WTC11 (cell line): ENCODE measurements around the gene TXNDC15. TPM values are rescaled to one million over a fixed set of nuclear protein-coding genes. Genes with fewer than 3 reads are reported as not detected.

ENCODE experiments used
- ATAC-seq: fragments of 200-7000 bp; cut with Tn5 transposase; 2 replicates; pipeline ENCODE4 v1.10.0; 2021; ENCODE audit warnings: mild to moderate bottlenecking, moderate library complexity
- CTCF ChIA-PET: fragments of 300-600 bp; sonication (Branson Sonifier 250); formaldehyde crosslinking; loops from one replicate; lab custom pipeline; 2021; ENCODE audit warnings: antibody characterized with exemption; lab: Charles Lee
- POLR2A ChIA-PET: fragments of 350-600 bp; sonication (Branson Sonifier 250); formaldehyde crosslinking; loops from one replicate; lab custom pipeline; 2021; ENCODE audit warnings: antibody characterized with exemption; lab: Charles Lee
- DNase-seq: peaks from one replicate; pipeline ENCODE4 v3.0.0; 2021; ENCODE audit warnings: low spot score
- H3K27ac Mint-ChIP-seq: 2 replicates; pipeline ENCODE4 v1.8.0; 2021; ENCODE audit warnings: mixed read lengths
- H3K27me3 Mint-ChIP-seq: 2 replicates; pipeline ENCODE4 v1.8.0; 2021; ENCODE audit warnings: low read depth, mild to moderate bottlenecking, moderate library complexity, mixed read lengths
- H3K36me3 Mint-ChIP-seq: 2 replicates; pipeline ENCODE4 v1.8.0; 2021; ENCODE audit warnings: mixed read lengths
- H3K4me1 Mint-ChIP-seq: 2 replicates; pipeline ENCODE4 v1.8.0; 2022; ENCODE audit warnings: mixed read lengths
- H3K4me3 Mint-ChIP-seq: 2 replicates; pipeline ENCODE4 v1.8.0; 2021; ENCODE audit warnings: mild to moderate bottlenecking, moderate library complexity, mixed read lengths
- H3K9me3 Mint-ChIP-seq: 2 replicates; pipeline ENCODE4 v1.8.0; 2021; ENCODE audit warnings: mixed read lengths
- ELF4 ChIP-seq: sonication (generic); formaldehyde crosslinking; IDR thresholded peaks from 2 replicates; pipeline ENCODE4 v1.8.1; 2022; ENCODE audit warnings: low read depth, mild to moderate bottlenecking, moderate library complexity, missing genetic modification reagents
- ESRRA ChIP-seq: sonication (generic); formaldehyde crosslinking; IDR thresholded peaks from 2 replicates; pipeline ENCODE4 v1.8.1; 2022; ENCODE audit warnings: mild to moderate bottlenecking, missing genetic modification reagents, borderline replicate concordance
- FOXJ3 ChIP-seq: sonication (generic); formaldehyde crosslinking; IDR thresholded peaks from 2 replicates; pipeline ENCODE4 v1.9.0; 2021; ENCODE audit warnings: missing genetic modification reagents, mild to moderate bottlenecking, borderline replicate concordance
- FOXK1 ChIP-seq: sonication (generic); formaldehyde crosslinking; IDR thresholded peaks from 2 replicates; pipeline ENCODE4 v1.8.0; 2022; ENCODE audit warnings: mild to moderate bottlenecking, moderate library complexity, missing genetic modification reagents
- GRHL2 ChIP-seq: fragments of 250-450 bp; sonication (Bioruptor Pico); IDR thresholded peaks from 2 replicates; pipeline ENCODE4 v1.8.0; 2022; ENCODE audit warnings: mild to moderate bottlenecking, moderate library complexity; ENCODE audit not compliant: insufficient replicate concordance, severe bottlenecking
- JAZF1 ChIP-seq: fragments of 250-450 bp; sonication (Bioruptor Pico); IDR thresholded peaks from 2 replicates; pipeline ENCODE4 v1.9.0; 2021; ENCODE audit warnings: moderate library complexity, mild to moderate bottlenecking, inconsistent platforms
- MXD4 ChIP-seq: fragments of 250-450 bp; sonication (Bioruptor Pico); IDR thresholded peaks from 2 replicates; pipeline ENCODE4 v1.8.0; 2021; ENCODE audit warnings: mild to moderate bottlenecking, moderate library complexity, borderline replicate concordance
- NFE2L1 ChIP-seq: sonication (generic); formaldehyde crosslinking; IDR thresholded peaks from 2 replicates; pipeline ENCODE4 v1.8.1; 2023; ENCODE audit warnings: missing genetic modification reagents
- NR1H2 ChIP-seq: sonication (generic); formaldehyde crosslinking; IDR thresholded peaks from 2 replicates; pipeline ENCODE4 v1.9.0; 2021; ENCODE audit warnings: mild to moderate bottlenecking, moderate library complexity, missing genetic modification reagents
- NR2C2 ChIP-seq: sonication (generic); formaldehyde crosslinking; IDR thresholded peaks from 2 replicates; pipeline ENCODE4 v1.8.0; 2022; ENCODE audit warnings: mild to moderate bottlenecking, missing genetic modification reagents
- OVOL2 ChIP-seq: fragments of 250-450 bp; sonication (Bioruptor Pico); IDR thresholded peaks from 2 replicates; pipeline ENCODE4 v1.9.0; 2021; ENCODE audit warnings: mild to moderate bottlenecking, borderline replicate concordance
- SMAD4 ChIP-seq: sonication (generic); formaldehyde crosslinking; IDR thresholded peaks from 2 replicates; pipeline ENCODE4 v1.8.0; 2022; ENCODE audit warnings: mild to moderate bottlenecking, missing genetic modification reagents
- ZBTB21 ChIP-seq: sonication (generic); formaldehyde crosslinking; IDR thresholded peaks from 2 replicates; pipeline ENCODE4 v1.8.1; 2023; ENCODE audit warnings: mild to moderate bottlenecking, missing genetic modification reagents, borderline replicate concordance
- ZNF138 ChIP-seq: sonication (generic); formaldehyde crosslinking; conservative IDR thresholded peaks from 2 replicates; pipeline ENCODE4 v1.8.1; 2022; ENCODE audit warnings: mild to moderate bottlenecking, moderate library complexity, missing genetic modification reagents
- ZNF396 ChIP-seq: fragments of 250-450 bp; sonication (Bioruptor Pico); IDR thresholded peaks from 2 replicates; pipeline ENCODE4 v1.8.0; 2021; ENCODE audit warnings: mild to moderate bottlenecking, moderate library complexity, borderline replicate concordance
- ZNF423 ChIP-seq: fragments of 250-450 bp; sonication (Bioruptor Pico); IDR thresholded peaks from 2 replicates; pipeline ENCODE4 v2.1.2; 2022; ENCODE audit warnings: mild to moderate bottlenecking, moderate library complexity
- total RNA-seq: library from RNA; stranded (reverse); gene quantifications from 3 replicates; pipeline ENCODE4 v1.2.3, GENCODE V29; 2021
- TF ChIP-seq, protein P1 (sequence below): sonication (generic); formaldehyde crosslinking; conservative IDR thresholded peaks from 2 replicates; pipeline ENCODE4 v1.8.1; 2023; ENCODE audit warnings: mild to moderate bottlenecking, low read depth, missing genetic modification reagents, moderate library complexity
- TF ChIP-seq, protein P2 (sequence below): sonication (generic); formaldehyde crosslinking; IDR thresholded peaks from 2 replicates; pipeline ENCODE4 v1.8.0; 2022; ENCODE audit warnings: mild to moderate bottlenecking, missing genetic modification reagents
- TF ChIP-seq, protein P3 (sequence below): sonication (generic); formaldehyde crosslinking; IDR thresholded peaks from 2 replicates; pipeline ENCODE4 v1.8.1; 2023; ENCODE audit warnings: mild to moderate bottlenecking, moderate library complexity, missing genetic modification reagents
- TF ChIP-seq, protein P4 (sequence below): sonication (generic); formaldehyde crosslinking; IDR thresholded peaks from 2 replicates; pipeline ENCODE4 v1.8.0; 2022; ENCODE audit warnings: mild to moderate bottlenecking, missing genetic modification reagents
- TF ChIP-seq, protein P5 (sequence below): sonication (generic); formaldehyde crosslinking; IDR thresholded peaks from 2 replicates; pipeline ENCODE4 v1.8.1; 2022; ENCODE audit warnings: low read depth, missing genetic modification reagents, borderline replicate concordance
- TF ChIP-seq, protein P6 (sequence below): sonication (generic); formaldehyde crosslinking; IDR thresholded peaks from 2 replicates; pipeline ENCODE4 v1.8.1; 2022; ENCODE audit warnings: missing genetic modification reagents, borderline replicate concordance
- TF ChIP-seq, protein P7 (sequence below): sonication (generic); formaldehyde crosslinking; IDR thresholded peaks from 2 replicates; pipeline ENCODE4 v1.8.0; 2023; ENCODE audit warnings: missing genetic modification reagents

Gene TXNDC15
- total RNA-seq, 1 experiment from 2014 or later: 26.1 TPM

DNA sequence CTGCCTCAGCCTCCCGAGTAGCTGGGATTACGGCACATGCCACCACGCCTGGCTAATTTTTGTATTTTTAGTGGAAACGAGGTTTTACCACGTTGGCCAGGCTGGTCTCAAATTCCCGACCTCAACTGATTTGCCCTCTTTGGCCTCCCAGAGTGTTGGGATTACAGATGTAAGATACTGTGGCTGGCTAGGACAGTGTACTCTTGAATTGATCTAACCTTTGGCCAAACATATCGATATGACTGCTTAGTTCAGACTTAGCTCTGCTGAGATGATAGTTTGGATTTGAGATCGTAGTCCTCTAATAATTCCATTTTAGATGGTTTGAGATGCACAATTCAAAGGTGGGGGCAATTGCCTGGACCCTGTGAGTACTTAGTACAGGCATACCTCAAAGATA, 15.2 kb downstream of the TXNDC15 start (continued):
- no peak for TF ChIP-seq GRHL2 (CRISPR knock-in tag)
- TF ChIP-seq, protein P1, sequence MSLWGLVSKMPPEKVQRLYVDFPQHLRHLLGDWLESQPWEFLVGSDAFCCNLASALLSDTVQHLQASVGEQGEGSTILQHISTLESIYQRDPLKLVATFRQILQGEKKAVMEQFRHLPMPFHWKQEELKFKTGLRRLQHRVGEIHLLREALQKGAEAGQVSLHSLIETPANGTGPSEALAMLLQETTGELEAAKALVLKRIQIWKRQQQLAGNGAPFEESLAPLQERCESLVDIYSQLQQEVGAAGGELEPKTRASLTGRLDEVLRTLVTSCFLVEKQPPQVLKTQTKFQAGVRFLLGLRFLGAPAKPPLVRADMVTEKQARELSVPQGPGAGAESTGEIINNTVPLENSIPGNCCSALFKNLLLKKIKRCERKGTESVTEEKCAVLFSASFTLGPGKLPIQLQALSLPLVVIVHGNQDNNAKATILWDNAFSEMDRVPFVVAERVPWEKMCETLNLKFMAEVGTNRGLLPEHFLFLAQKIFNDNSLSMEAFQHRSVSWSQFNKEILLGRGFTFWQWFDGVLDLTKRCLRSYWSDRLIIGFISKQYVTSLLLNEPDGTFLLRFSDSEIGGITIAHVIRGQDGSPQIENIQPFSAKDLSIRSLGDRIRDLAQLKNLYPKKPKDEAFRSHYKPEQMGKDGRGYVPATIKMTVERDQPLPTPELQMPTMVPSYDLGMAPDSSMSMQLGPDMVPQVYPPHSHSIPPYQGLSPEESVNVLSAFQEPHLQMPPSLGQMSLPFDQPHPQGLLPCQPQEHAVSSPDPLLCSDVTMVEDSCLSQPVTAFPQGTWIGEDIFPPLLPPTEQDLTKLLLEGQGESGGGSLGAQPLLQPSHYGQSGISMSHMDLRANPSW (CRISPR knock-in tag): no peak
- TF ChIP-seq, all 79 proteins: peak for 0

DNA sequence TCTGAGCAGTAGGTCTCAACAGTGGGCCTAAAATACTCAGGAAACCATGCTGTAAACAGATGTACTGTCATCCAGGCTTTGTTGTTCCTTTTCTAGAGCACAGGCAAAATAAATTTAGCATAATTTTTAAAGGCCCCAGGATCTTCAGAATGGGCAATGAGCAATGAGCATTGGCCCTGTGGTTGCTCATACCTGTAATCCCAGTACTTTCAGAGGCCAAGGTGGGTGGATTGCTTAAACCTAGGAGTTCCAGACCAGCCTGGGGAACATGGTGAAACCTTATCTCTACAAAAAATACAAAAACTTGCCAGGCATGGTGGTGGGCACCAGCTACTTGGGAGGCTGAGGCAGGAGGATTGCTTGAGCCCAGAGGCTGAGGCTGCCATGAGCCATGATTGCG, 17.3 kb downstream of the TXNDC15 start:
- H3K4me1 Mint-ChIP-seq: peaks cover 12% of the 10 kb centered on the region
- no peak overlapping the region for H3K27ac Mint-ChIP-seq
- H3K4me3 Mint-ChIP-seq: no peak overlapping the region
- ChIA-PET CTCF (interaction anchor here (1.4 kb wide), 1 partner anchor 13 kb away, joined by 4 read pairs; the partner anchor contains the start of gene PCBD2), POLR2A (no interaction called here)
- peaks cover 4% of the 10 kb centered on the region for H3K36me3 Mint-ChIP-seq
- no peak for DNase-seq
- ATAC-seq: no peak
- no peaks in the 10 kb centered on the region for H3K9me3 Mint-ChIP-seq
- TF ChIP-seq FOXK1 (no peak), SMAD4 (CRISPR knock-in tag) (no peak), JAZF1 (CRISPR knock-in tag) (no peak), ESRRA (CRISPR knock-in tag) (no peak), ZNF396 (CRISPR knock-in tag) (no peak), NR1H2 (no peak), ELF4 (CRISPR knock-in tag) (no peak)
- TF ChIP-seq, protein P2, sequence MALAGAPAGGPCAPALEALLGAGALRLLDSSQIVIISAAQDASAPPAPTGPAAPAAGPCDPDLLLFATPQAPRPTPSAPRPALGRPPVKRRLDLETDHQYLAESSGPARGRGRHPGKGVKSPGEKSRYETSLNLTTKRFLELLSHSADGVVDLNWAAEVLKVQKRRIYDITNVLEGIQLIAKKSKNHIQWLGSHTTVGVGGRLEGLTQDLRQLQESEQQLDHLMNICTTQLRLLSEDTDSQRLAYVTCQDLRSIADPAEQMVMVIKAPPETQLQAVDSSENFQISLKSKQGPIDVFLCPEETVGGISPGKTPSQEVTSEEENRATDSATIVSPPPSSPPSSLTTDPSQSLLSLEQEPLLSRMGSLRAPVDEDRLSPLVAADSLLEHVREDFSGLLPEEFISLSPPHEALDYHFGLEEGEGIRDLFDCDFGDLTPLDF (CRISPR knock-in tag): no peak
- TF ChIP-seq, protein P3, sequence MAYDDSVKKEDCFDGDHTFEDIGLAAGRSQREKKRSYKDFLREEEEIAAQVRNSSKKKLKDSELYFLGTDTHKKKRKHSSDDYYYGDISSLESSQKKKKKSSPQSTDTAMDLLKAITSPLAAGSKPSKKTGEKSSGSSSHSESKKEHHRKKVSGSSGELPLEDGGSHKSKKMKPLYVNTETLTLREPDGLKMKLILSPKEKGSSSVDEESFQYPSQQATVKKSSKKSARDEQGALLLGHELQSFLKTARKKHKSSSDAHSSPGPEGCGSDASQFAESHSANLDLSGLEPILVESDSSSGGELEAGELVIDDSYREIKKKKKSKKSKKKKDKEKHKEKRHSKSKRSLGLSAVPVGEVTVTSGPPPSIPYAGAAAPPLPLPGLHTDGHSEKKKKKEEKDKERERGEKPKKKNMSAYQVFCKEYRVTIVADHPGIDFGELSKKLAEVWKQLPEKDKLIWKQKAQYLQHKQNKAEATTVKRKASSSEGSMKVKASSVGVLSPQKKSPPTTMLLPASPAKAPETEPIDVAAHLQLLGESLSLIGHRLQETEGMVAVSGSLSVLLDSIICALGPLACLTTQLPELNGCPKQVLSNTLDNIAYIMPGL (CRISPR knock-in tag): no peak
- TF ChIP-seq, protein P4, sequence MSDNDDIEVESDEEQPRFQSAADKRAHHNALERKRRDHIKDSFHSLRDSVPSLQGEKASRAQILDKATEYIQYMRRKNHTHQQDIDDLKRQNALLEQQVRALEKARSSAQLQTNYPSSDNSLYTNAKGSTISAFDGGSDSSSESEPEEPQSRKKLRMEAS: no peak
- no peaks in the 10 kb centered on the region for H3K27me3 Mint-ChIP-seq

DNA sequence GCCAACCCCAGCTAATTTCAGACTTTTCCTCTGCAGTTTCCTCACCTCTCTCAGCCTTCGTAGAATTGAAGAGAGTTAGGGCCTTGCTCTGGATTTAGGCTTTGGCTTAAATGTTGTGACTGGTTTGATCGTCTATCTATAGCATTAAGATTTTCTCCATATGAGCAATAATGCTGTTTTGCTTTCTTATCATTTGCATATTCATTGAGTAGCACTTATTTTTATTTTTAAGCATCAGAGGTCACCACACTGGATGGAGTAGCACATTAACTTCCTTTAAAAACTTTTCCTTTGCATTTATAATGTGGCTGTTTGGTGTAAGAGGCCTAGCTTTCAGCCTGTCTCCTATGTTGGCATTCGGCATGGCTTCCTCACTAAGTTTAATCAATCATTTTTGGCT, 18.1 kb downstream of the TXNDC15 start:
- no peak for ATAC-seq
- CTCF ChIA-PET: interaction anchor here (1.4 kb wide), 1 partner anchor 13 kb away, joined by 4 read pairs; the partner anchor contains the start of gene PCBD2
- POLR2A ChIA-PET: no interaction called here
- TF ChIP-seq NFE2L1 (no peak), MXD4 (CRISPR knock-in tag) (no peak), ZNF138 (no peak), SMAD4 (CRISPR knock-in tag) (no peak), OVOL2 (CRISPR knock-in tag) (no peak), NR2C2 (no peak), ZNF423 (CRISPR knock-in tag) (no peak), FOXJ3 (CRISPR knock-in tag) (no peak), ZBTB21 (CRISPR knock-in tag) (no peak)
- TF ChIP-seq, protein P5, sequence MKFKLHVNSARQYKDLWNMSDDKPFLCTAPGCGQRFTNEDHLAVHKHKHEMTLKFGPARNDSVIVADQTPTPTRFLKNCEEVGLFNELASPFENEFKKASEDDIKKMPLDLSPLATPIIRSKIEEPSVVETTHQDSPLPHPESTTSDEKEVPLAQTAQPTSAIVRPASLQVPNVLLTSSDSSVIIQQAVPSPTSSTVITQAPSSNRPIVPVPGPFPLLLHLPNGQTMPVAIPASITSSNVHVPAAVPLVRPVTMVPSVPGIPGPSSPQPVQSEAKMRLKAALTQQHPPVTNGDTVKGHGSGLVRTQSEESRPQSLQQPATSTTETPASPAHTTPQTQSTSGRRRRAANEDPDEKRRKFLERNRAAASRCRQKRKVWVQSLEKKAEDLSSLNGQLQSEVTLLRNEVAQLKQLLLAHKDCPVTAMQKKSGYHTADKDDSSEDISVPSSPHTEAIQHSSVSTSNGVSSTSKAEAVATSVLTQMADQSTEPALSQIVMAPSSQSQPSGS: no peak
- TF ChIP-seq, protein P6, sequence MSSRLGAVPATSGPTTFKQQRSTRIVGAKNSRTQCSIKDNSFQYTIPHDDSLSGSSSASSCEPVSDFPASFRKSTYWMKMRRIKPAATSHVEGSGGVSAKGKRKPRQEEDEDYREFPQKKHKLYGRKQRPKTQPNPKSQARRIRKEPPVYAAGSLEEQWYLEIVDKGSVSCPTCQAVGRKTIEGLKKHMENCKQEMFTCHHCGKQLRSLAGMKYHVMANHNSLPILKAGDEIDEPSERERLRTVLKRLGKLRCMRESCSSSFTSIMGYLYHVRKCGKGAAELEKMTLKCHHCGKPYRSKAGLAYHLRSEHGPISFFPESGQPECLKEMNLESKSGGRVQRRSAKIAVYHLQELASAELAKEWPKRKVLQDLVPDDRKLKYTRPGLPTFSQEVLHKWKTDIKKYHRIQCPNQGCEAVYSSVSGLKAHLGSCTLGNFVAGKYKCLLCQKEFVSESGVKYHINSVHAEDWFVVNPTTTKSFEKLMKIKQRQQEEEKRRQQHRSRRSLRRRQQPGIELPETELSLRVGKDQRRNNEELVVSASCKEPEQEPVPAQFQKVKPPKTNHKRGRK (CRISPR knock-in tag): no peak
- TF ChIP-seq, protein P7, sequence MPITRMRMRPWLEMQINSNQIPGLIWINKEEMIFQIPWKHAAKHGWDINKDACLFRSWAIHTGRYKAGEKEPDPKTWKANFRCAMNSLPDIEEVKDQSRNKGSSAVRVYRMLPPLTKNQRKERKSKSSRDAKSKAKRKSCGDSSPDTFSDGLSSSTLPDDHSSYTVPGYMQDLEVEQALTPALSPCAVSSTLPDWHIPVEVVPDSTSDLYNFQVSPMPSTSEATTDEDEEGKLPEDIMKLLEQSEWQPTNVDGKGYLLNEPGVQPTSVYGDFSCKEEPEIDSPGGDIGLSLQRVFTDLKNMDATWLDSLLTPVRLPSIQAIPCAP: no peak

More for the DNA sequence above, 18.1 kb downstream of the TXNDC15 start:
- no peak for DNase-seq
- Mint-ChIP-seq H3K9me3 (no peaks in the 10 kb centered on the region), H3K27me3 (no peaks in the 10 kb centered on the region), H3K27ac (no peak overlapping the region), H3K4me1 (peaks cover 12% of the 10 kb centered on the region), H3K4me3 (no peak overlapping the region), H3K36me3 (peaks cover 4% of the 10 kb centered on the region)
